Aorta (tissue), 5 donors: ENCODE results near the gene SHC1. TPM values are rescaled to one million over a fixed set of nuclear protein-coding genes. Genes with fewer than 3 reads are reported as not detected.

Experiments used
- ATAC-seq: fragments of 200-7000 bp; cut with Tn5 transposase; one replicate; pipeline ENCODE4 v1.9.1; 2022; ENCODE audit warnings: moderate library complexity; ENCODE audit not compliant: low FRiP score
- DNase-seq, 2 donors: peaks; one replicate each; pipeline ENCODE4 v3.0.0-alpha.2; 2020
- H3K27ac ChIP-seq, 2 donors: one replicate each; pipeline ENCODE4 v1.5.1; 2013; ENCODE audit warnings: low read length in 2 of 2, mild to moderate bottlenecking in 2 of 2, moderate library complexity in 2 of 2, control low read depth in 1 of 2, inconsistent platforms in 1 of 2, low read depth in 1 of 2
- H3K27me3 ChIP-seq, 2 donors: one replicate each; pipeline ENCODE4 v1.6.1; 2013; ENCODE audit warnings: control low read depth in 1 of 2, low read length in 1 of 2, mild to moderate bottlenecking in 1 of 2, moderate library complexity in 1 of 2; ENCODE audit not compliant: insufficient read depth in 2 of 2, control insufficient read depth in 1 of 2
- H3K36me3 ChIP-seq, 2 donors: one replicate each; pipeline ENCODE4 v1.6.1; 2013; ENCODE audit warnings: control low read depth in 1 of 2, low read length in 1 of 2, mild to moderate bottlenecking in 1 of 2; ENCODE audit not compliant: insufficient read depth in 2 of 2, control insufficient read depth in 1 of 2
- H3K4me1 ChIP-seq, 2 donors: one replicate each; pipeline ENCODE4 v1.6.1; 2013; ENCODE audit warnings: low read length in 2 of 2, control low read depth in 1 of 2, mild to moderate bottlenecking in 1 of 2, moderate library complexity in 1 of 2; ENCODE audit not compliant: insufficient read depth in 2 of 2, control insufficient read depth in 1 of 2
- H3K4me3 ChIP-seq, 2 donors: one replicate each; pipeline ENCODE4 v1.5.1; 2013; ENCODE audit warnings: low read length in 2 of 2, control low read depth in 1 of 2, mild to moderate bottlenecking in 1 of 2
- H3K9me3 ChIP-seq: one replicate; pipeline ENCODE4 v1.6.1; 2013; ENCODE audit warnings: mild to moderate bottlenecking, low read length; ENCODE audit not compliant: control insufficient read depth
- WGBS, 2 donors: extraction: QIAGEN DNeasy Blood & Tissue Kit; methylation state at CpG; one replicate each; pipeline ENCODE4 v1.1.7; 2013; 5-methylcytosine and 5-hydroxymethylcytosine counted together
- intact Hi-C, 2 donors: fragments of 100-400 bp; cut with DNase I; formaldehyde crosslinking; loops; one replicate each; pipeline versions ENCODE4 v1.14.2 to v1.15.0; 2022
- long read RNA-seq, 2 donors: library from polyadenylated mRNA; unstranded; transcript quantifications; one replicate each; pipeline ENCODE4 v2.0.0, GENCODE V29; 2020 to 2021
- polyA plus RNA-seq, 2 donors: library from polyadenylated mRNA; stranded (reverse); fragments of 200-250 nt; gene quantifications; one replicate each; pipeline ENCODE4 v1.2.3, GENCODE V29; 2013
- total RNA-seq, 2 donors: library from RNA; stranded (reverse); fragmentation: NEBNext Ultra II Directional; extraction: Animal tissue kit (Norgen Biotek cat#: 25700); gene quantifications; one replicate each; pipeline ENCODE4 v1.2.1, GENCODE V29; 2021
- donor health status: healthy with polysubstance abuse.
- donor health status: Bipolar disorder and iron deficiency.
- donor health status: DM: no; HTN: no; CAD: no.
- donor health status: DM: no; HTN: no; CAD: no.
- donor health status: DM: yes; HTN: yes; CAD: no.

The SHC1 gene
- 100 to 1,000 TPM; 165 to 182 TPM for total RNA-seq
- 100 to 1,000 TPM in 1 of 2 donors, 10 to 100 TPM in 1; 39.1 to 179 TPM for polyA plus RNA-seq
- long read RNA-seq, donor 1, transcript SHC1-204 (13 exons, 3,059 nt): minor isoform, 27 of 471 reads
- long read RNA-seq, donor 1, transcript SHC1-210 (12 exons, 3,481 nt): major isoform, 80 of 471 reads
- long read RNA-seq, donor 1, transcript SHC1-202 (12 exons, 3,472 nt): minor isoform, 43 of 471 reads
- long read RNA-seq, donor 1, transcript SHC1-205 (13 exons, 3,062 nt): minor isoform, 66 of 471 reads
- long read RNA-seq, donor 1, partial matches to known transcripts: 164 of 471 reads
- long read RNA-seq, donor 1, other reads (novel, unspliced or antisense): 91 of 471 reads
- long read RNA-seq, donor 2, transcript SHC1-202 (12 exons, 3,472 nt): minor isoform, 15 of 96 reads
- long read RNA-seq, donor 2, transcript SHC1-210 (12 exons, 3,481 nt): major isoform, 21 of 96 reads
- long read RNA-seq, donor 2, transcript SHC1-205 (13 exons, 3,062 nt): minor isoform, 7 of 96 reads
- long read RNA-seq, donor 2, partial matches to known transcripts: 31 of 96 reads
- long read RNA-seq, donor 2, other reads (novel, unspliced or antisense): 21 of 96 reads

- Histone ChIP-seq H3K36me3 (peaks cover 0 to 5% of the 10 kb centered on the region in 2 donors), H3K27me3 (no peaks in the 10 kb centered on the region), H3K9me3 (no peaks in the 10 kb centered on the region), H3K4me3 (peak within 1 kb of the TSS in 1 of 2 donors; percentile 46), H3K4me1 (no peaks in the 10 kb centered on the region), H3K27ac (peak within 1 kb of the TSS; percentile 72 to 98)
- DNase-seq: peak; percentile 96 to 98
- whole genome bisulfite sequencing, 2 donors: 6 to 7% methylated on average over 15 of the region's 15 CpGs
- peak; percentile 75 for ATAC-seq
- intact Hi-C loops: loop anchor here in 1 of 2 donors (10.0 kb wide), 1 partner anchor 1176 kb away; no protein-coding TSS in a partner anchor
Measured at GRCh38 chr1:154970631-154971340, at the start of gene SHC1. Gene SHC1, minus strand, starts transcription at chr1:154970747. Its CDS starts 221 bp downstream, at chr1:154970526.

GRCh38 chr1:155019377-155020245 is 49.1 kb upstream of the SHC1 start:
- Histone ChIP-seq H3K27ac (no peak overlapping the region), H3K36me3 (no peaks in the 10 kb centered on the region), H3K9me3 (no peaks in the 10 kb centered on the region), H3K27me3 (no peaks in the 10 kb centered on the region), H3K4me1 (no peaks in the 10 kb centered on the region), H3K4me3 (no peak overlapping the region)
- 83 to 86% methylated on average over 11 of the region's 11 CpGs for WGBS, 2 donors
- DNase-seq: no peak
- intact Hi-C loops: loop anchor here (5.0 kb wide), 2 partner anchors 52 to 62 kb away; partner anchors contain the start of gene PBXIP1 (in 1 of the 2)
- no peak for ATAC-seq

- Histone ChIP-seq H3K27ac (no peak overlapping the region), H3K27me3 (no peaks in the 10 kb centered on the region), H3K9me3 (no peaks in the 10 kb centered on the region), H3K36me3 (no peaks in the 10 kb centered on the region), H3K4me1 (no peaks in the 10 kb centered on the region), H3K4me3 (no peak overlapping the region)
- intact Hi-C loops: loop anchor here (5.0 kb wide), 2 partner anchors 51 to 61 kb away; partner anchors contain the start of gene PBXIP1 (in 1 of the 2)
- WGBS, 2 donors: 87 to 88% methylated on average over 7 to 8 of the region's 8 CpGs
- DNase-seq (no peak), ATAC-seq (no peak)
Measured at GRCh38 chr1:155018617-155019348, 48.2 kb upstream of the SHC1 start.

- intact Hi-C loops: loop anchor here (1.0 to 5.0 kb wide), 3 partner anchors 51 to 82 kb away; partner anchors contain the start of genes PBXIP1 (in 1 of the 2) and PMVK (in 1 of the 2)
- no peak for DNase-seq
- Histone ChIP-seq H3K4me3 (no peak overlapping the region), H3K27me3 (no peaks in the 10 kb centered on the region), H3K27ac (no peak overlapping the region), H3K4me1 (no peaks in the 10 kb centered on the region), H3K36me3 (no peaks in the 10 kb centered on the region), H3K9me3 (no peaks in the 10 kb centered on the region)
- ATAC-seq: no peak
- WGBS, 2 donors: 52 to 54% methylated on average over 6 of the region's 6 CpGs
Measured at GRCh38 chr1:155017946-155018316, 47.4 kb upstream of the SHC1 start.

GRCh38 chr1:155017041-155017945 is 46.7 kb upstream of the SHC1 start:
- ATAC-seq: peak; percentile 95

GRCh38 chr1:155016231-155016831 is 45.8 kb upstream of the SHC1 start:
- H3K27me3 ChIP-seq: no peaks in the 10 kb centered on the region
- intact Hi-C loops: loop anchor here (5.0 kb wide), 2 partner anchors 49 to 59 kb away; partner anchors contain the start of gene PBXIP1 (in 1 of the 2)
- H3K4me3 ChIP-seq: no peak overlapping the region
- WGBS, 2 donors: 87% methylated on average over 26 of the region's 26 CpGs
- DNase-seq: no peak
- H3K27ac ChIP-seq: peak overlapping the region in 1 of 2 donors; percentile 12
- no peaks in the 10 kb centered on the region for H3K4me1 ChIP-seq
- no peaks in the 10 kb centered on the region for H3K9me3 ChIP-seq
- H3K36me3 ChIP-seq: no peaks in the 10 kb centered on the region
- no peak for ATAC-seq

More at GRCh38 chr1:155017041-155017945, 46.7 kb upstream of the SHC1 start:
- peak overlapping the region in 1 of 2 donors; percentile 32 for H3K4me3 ChIP-seq
- H3K27me3 ChIP-seq: no peaks in the 10 kb centered on the region
- no peaks in the 10 kb centered on the region for H3K36me3 ChIP-seq
- peak overlapping the region in 1 of 2 donors; percentile 76 for H3K27ac ChIP-seq
- intact Hi-C loops: loop anchor here (1.0 to 5.0 kb wide), 3 partner anchors 50 to 81 kb away; partner anchors contain the start of genes PBXIP1 (in 1 of the 2) and PMVK (in 1 of the 2)
- peak; percentile 88 to 97 for DNase-seq
- no peaks in the 10 kb centered on the region for H3K9me3 ChIP-seq
- WGBS, 2 donors: 3% methylated on average over 37 to 49 of the region's 49 CpGs
- no peaks in the 10 kb centered on the region for H3K4me1 ChIP-seq
